SK-N-SH (cell line): ENCODE measurements around the gene ATP2B1. TPM values are rescaled to one million over a fixed set of nuclear protein-coding genes. Genes with fewer than 3 reads are reported as not detected.

ENCODE experiments used
- CTCF ChIA-PET: fragments of 300-600, 350-600 bp; formaldehyde crosslinking; extraction: SDS; loops from one replicate; lab custom pipeline; 2021; lab: Yijun Ruan, JAX
- POLR2A ChIA-PET: fragments of 350-600 bp; sonication (Branson Sonifier 250); formaldehyde crosslinking; extraction: SDS; loops from one replicate; lab custom pipeline; 2020; ENCODE audit warnings: antibody characterized with exemption, inconsistent platforms; lab: Yijun Ruan, JAX
- DNase-seq: peaks from one replicate; pipeline ENCODE4 v3.0.0; 2012
- H2AFZ ChIP-seq: fragments of 200-600 bp; sonication (generic); 2 replicates; pipeline ENCODE4 v1.8.1; 2016; ENCODE audit warnings: antibody characterized with exemption, mild to moderate bottlenecking, low read depth
- H3F3A ChIP-seq: fragments of 200-600 bp; sonication (generic); replicated peaks from 2 replicates; pipeline ENCODE3; 2016; ENCODE audit warnings: antibody characterized with exemption, mild to moderate bottlenecking; ENCODE audit not compliant: insufficient read depth
- H3K27ac ChIP-seq, 2 experiments: fragments of 200-500 bp in 1 of 2; fragments of 200-600 bp in 1 of 2; sonication (Bioruptor generic) in 1 of 2; sonication (generic), shearing (Covaris generic) in 1 of 2; 2 replicates each; pipeline versions ENCODE4 v1.5.1 to v1.6.1; 2014 to 2016; ENCODE audit warnings: low read depth in 2 of 2, inconsistent platforms in 1 of 2, low read length in 1 of 2, mild to moderate bottlenecking in 1 of 2, mixed read lengths in 1 of 2
- H3K27me3 ChIP-seq: fragments of 200-600 bp; sonication (generic), shearing (Covaris generic); 2 replicates; pipeline ENCODE4 v1.6.1; 2016; ENCODE audit warnings: mixed run types; ENCODE audit not compliant: insufficient read depth
- H3K36me3 ChIP-seq, 2 experiments: fragments of 200-500 bp in 1 of 2; fragments of 200-600 bp in 1 of 2; sonication (Bioruptor generic) in 1 of 2; sonication (generic) in 1 of 2; replicated peaks in 1 of 2; 2 replicates each; pipeline versions ENCODE3 to v1.5.1; 2014 to 2016; ENCODE audit warnings: low read length in 1 of 2, mild to moderate bottlenecking in 1 of 2; ENCODE audit not compliant: insufficient read depth in 2 of 2, control insufficient read depth in 1 of 2
- H3K4me1 ChIP-seq, 2 experiments: fragments of 200-500 bp in 1 of 2; fragments of 200-600 bp in 1 of 2; sonication (Bioruptor generic) in 1 of 2; sonication (generic), shearing (Covaris generic) in 1 of 2; 2 replicates each; pipeline versions ENCODE4 v1.5.1 to v1.6.1; 2014 to 2016; ENCODE audit warnings: low read depth in 1 of 2, low read length in 1 of 2, mixed run types in 1 of 2; ENCODE audit not compliant: insufficient read depth in 2 of 2, control insufficient read depth in 1 of 2
- H3K4me2 ChIP-seq: fragments of 200-600 bp; sonication (generic), shearing (Covaris generic); 2 replicates; pipeline ENCODE4 v1.6.1; 2017; ENCODE audit warnings: mixed run types
- H3K4me3 ChIP-seq, 2 experiments: fragments of 200-500 bp in 1 of 2; fragments of 200-600 bp in 1 of 2; sonication (Bioruptor generic) in 1 of 2; sonication (generic), shearing (Covaris generic) in 1 of 2; 2 replicates each; pipeline versions ENCODE4 v1.5.1 to v1.8.1; 2014 to 2016; ENCODE audit warnings: low read depth in 2 of 2, inconsistent platforms in 1 of 2, low read length in 1 of 2, mild to moderate bottlenecking in 1 of 2, mixed read lengths in 1 of 2, moderate library complexity in 1 of 2
- H3K79me2 ChIP-seq: fragments of 200-600 bp; sonication (generic); 2 replicates; pipeline ENCODE4 v1.8.1; 2017; ENCODE audit warnings: mild to moderate bottlenecking; ENCODE audit not compliant: insufficient read depth
- H3K9ac ChIP-seq: fragments of 200-600 bp; sonication (generic); 2 replicates; pipeline ENCODE4 v1.6.1; 2017; ENCODE audit warnings: mixed run types
- H3K9me2 ChIP-seq: fragments of 200-600 bp; sonication (generic); 2 replicates; pipeline ENCODE4 v1.6.1; 2017; ENCODE audit warnings: mixed run types
- H3K9me3 ChIP-seq: fragments of 200-600 bp; sonication (generic); 2 replicates; pipeline ENCODE4 v1.6.1; 2017; ENCODE audit warnings: mixed run types, mild to moderate bottlenecking, moderate library complexity
- H4K20me1 ChIP-seq: fragments of 200-600 bp; sonication (generic); 2 replicates; pipeline ENCODE4 v1.6.1; 2017; ENCODE audit warnings: mild to moderate bottlenecking, mixed run types; ENCODE audit not compliant: insufficient read depth
- NRF1 ChIP-seq: IDR thresholded peaks from 2 replicates; pipeline ENCODE4 v1.6.1; 2012; ENCODE audit warnings: low read depth, mild to moderate bottlenecking, low read length
- RAD21 ChIP-seq: IDR thresholded peaks from 2 replicates; pipeline ENCODE4 v1.6.1; 2012; ENCODE audit warnings: mild to moderate bottlenecking, low read length
- RXRA ChIP-seq: IDR thresholded peaks from 2 replicates; pipeline ENCODE4 v1.4.0; 2012; ENCODE audit warnings: low read depth, mild to moderate bottlenecking, borderline replicate concordance
- TAF1 ChIP-seq: IDR thresholded peaks from 2 replicates; pipeline ENCODE4 v1.6.1; 2012; ENCODE audit warnings: low read depth, mild to moderate bottlenecking, low read length, moderate library complexity, borderline replicate concordance
- TEAD4 ChIP-seq: IDR thresholded peaks from 2 replicates; pipeline ENCODE4 v1.4.0; 2012; ENCODE audit warnings: mild to moderate bottlenecking, borderline replicate concordance; ENCODE audit not compliant: insufficient read depth
- WGBS: methylation state at CpG from one replicate; pipeline ENCODE4 v1.1.6; 2017; ENCODE audit warnings: low lambda C conversion rate; 5-methylcytosine and 5-hydroxymethylcytosine counted together
- polyA plus RNA-seq, 3 experiments: library from polyadenylated mRNA; depleted of rRNA; stranded (reverse); fragments of >200 nt; gene quantifications; 2 replicates each; pipeline ENCODE4 v1.2.3, GENCODE V29; 2012
- TF ChIP-seq, protein P1 (sequence below): IDR thresholded peaks from 2 replicates; pipeline ENCODE4 v1.6.1; 2012; ENCODE audit warnings: mild to moderate bottlenecking, low read depth, low read length, moderate library complexity

The ATP2B1 gene
- polyA plus RNA-seq, 1 of the 3 experiments (the other 2 are of a cell fraction): 4.3 TPM

DNA sequence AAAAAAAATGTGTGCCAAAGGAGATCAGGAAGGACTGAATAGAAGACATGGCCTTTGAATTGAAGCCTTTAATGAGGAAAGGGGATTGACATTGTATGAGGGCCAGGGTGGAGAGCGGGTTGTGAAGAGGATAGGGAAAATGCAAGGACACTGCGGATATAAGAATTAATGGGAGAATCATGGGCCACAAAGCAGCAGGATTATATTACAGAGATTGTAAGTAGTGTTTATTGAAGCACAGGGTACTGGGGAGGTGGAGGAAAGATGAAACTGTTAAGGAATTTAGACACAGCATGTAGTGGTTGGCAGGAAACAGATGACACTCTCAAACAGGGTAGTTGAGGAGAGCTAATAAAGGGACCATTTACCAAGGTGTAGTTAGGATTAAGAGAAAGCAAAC is 166.4 kb downstream of the ATP2B1 start:
- no peak for DNase-seq
- no peak overlapping the region for H3K4me2 ChIP-seq
- H3K27me3 ChIP-seq: no peaks in the 10 kb centered on the region
- H3F3A ChIP-seq: no peaks in the 10 kb centered on the region
- POLR2A ChIA-PET: no interaction called here
- H3K9me3 ChIP-seq: no peaks in the 10 kb centered on the region
- WGBS: 96% methylated on average over 2 of the region's 2 CpGs
- H3K27ac ChIP-seq: no peak overlapping the region
- H3K4me3 ChIP-seq: no peak overlapping the region
- CTCF ChIA-PET: interaction anchor here (0.6 to 5.9 kb wide), 15 partner anchors 8 to 1417 kb away, joined by 3 to 29 read pairs (median 6); no protein-coding TSS in a partner anchor
- H3K9ac ChIP-seq: no peak overlapping the region
- peaks cover 0 to 5% of the 10 kb centered on the region in 2 experiments; a peak in 3 of 4 replicates for H3K4me1 ChIP-seq
- no peaks in the 10 kb centered on the region for H4K20me1 ChIP-seq
- H3K9me2 ChIP-seq: no peaks in the 10 kb centered on the region
- H3K36me3 ChIP-seq: no peaks in the 10 kb centered on the region
- TF ChIP-seq, protein P1, sequence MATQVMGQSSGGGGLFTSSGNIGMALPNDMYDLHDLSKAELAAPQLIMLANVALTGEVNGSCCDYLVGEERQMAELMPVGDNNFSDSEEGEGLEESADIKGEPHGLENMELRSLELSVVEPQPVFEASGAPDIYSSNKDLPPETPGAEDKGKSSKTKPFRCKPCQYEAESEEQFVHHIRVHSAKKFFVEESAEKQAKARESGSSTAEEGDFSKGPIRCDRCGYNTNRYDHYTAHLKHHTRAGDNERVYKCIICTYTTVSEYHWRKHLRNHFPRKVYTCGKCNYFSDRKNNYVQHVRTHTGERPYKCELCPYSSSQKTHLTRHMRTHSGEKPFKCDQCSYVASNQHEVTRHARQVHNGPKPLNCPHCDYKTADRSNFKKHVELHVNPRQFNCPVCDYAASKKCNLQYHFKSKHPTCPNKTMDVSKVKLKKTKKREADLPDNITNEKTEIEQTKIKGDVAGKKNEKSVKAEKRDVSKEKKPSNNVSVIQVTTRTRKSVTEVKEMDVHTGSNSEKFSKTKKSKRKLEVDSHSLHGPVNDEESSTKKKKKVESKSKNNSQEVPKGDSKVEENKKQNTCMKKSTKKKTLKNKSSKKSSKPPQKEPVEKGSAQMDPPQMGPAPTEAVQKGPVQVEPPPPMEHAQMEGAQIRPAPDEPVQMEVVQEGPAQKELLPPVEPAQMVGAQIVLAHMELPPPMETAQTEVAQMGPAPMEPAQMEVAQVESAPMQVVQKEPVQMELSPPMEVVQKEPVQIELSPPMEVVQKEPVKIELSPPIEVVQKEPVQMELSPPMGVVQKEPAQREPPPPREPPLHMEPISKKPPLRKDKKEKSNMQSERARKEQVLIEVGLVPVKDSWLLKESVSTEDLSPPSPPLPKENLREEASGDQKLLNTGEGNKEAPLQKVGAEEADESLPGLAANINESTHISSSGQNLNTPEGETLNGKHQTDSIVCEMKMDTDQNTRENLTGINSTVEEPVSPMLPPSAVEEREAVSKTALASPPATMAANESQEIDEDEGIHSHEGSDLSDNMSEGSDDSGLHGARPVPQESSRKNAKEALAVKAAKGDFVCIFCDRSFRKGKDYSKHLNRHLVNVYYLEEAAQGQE: no peak
- TF ChIP-seq NRF1: no peak
- H3K79me2 ChIP-seq: no peaks in the 10 kb centered on the region
- H2AFZ ChIP-seq: no peak overlapping the region

DNA sequence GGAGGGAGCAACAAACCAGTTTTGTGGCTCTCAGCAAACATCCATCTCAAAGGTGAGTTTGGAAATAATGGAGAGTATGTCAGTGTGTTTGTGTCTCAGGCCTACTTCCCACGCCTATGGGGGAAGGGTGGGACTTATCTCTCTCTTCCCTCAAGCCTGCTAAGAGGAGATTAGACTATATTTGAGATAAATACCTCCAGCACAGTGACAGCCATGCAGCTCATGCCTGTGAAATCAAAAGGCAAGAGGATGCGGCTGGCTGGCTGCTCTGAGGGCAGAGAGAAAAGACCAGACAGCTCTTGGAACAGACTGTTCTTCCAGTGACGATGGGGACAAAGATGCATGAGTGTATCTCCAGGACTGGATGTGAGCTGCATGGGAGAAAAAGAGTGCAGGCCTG is 168.1 kb downstream of the ATP2B1 start:
- no peak for DNase-seq
- Histone ChIP-seq H4K20me1 (no peaks in the 10 kb centered on the region), H2AFZ (no peak overlapping the region), H3K79me2 (no peaks in the 10 kb centered on the region), H3K4me3 (no peak overlapping the region), H3F3A (no peaks in the 10 kb centered on the region), H3K9me2 (no peaks in the 10 kb centered on the region), H3K4me2 (no peak overlapping the region), H3K27me3 (no peaks in the 10 kb centered on the region), H3K4me1 (peaks cover 0 to 5% of the 10 kb centered on the region in 2 experiments; a peak in 3 of 4 replicates), H3K9ac (no peak overlapping the region), H3K36me3 (no peaks in the 10 kb centered on the region), H3K9me3 (no peaks in the 10 kb centered on the region), H3K27ac (no peak overlapping the region)
- 85% methylated on average over 3 of the region's 3 CpGs for WGBS
- CTCF ChIA-PET: interaction anchor here (0.9 to 5.9 kb wide), 3 partner anchors 10 to 1368 kb away, joined by 4 to 25 read pairs (median 11); no protein-coding TSS in a partner anchor
- TF ChIP-seq RXRA: no peak
- TF ChIP-seq TEAD4: no peak
- no peak for TF ChIP-seq TAF1
- TF ChIP-seq, protein P1: no peak
- TF ChIP-seq RAD21: no peak
- POLR2A ChIA-PET: no interaction called here
